HEK293 (cell line): ENCODE measurements around the gene MS4A10.

Experiments
- CTCF ChIA-PET: fragments of 350-600 bp; formaldehyde crosslinking; extraction: SDS; loops from one replicate; lab custom pipeline; 2021; ENCODE audit warnings: antibody characterized with exemption; lab: Yijun Ruan, JAX
- POLR2A ChIA-PET: fragments of 300-600 bp; formaldehyde crosslinking; extraction: SDS; loops from one replicate; lab custom pipeline; 2020; ENCODE audit warnings: antibody characterized with exemption, inconsistent platforms; lab: Yijun Ruan, JAX
- H3K27ac ChIP-seq: fragments of 200-500 bp; sonication (Bioruptor generic); 2 replicates; pipeline ENCODE4 v1.5.1; 2014; ENCODE audit warnings: low read depth, low read length, control low read depth, inconsistent platforms; ENCODE audit errors: extremely low read depth
- H3K36me3 ChIP-seq, 2 experiments: fragments of 200-500 bp in 1 of 2; sonication (Bioruptor generic) in 1 of 2; 1 replicate in 1 of 2; 2 replicates in 1 of 2; pipeline ENCODE4 v1.5.1; 2014 to 2017; ENCODE audit warnings: inconsistent platforms in 2 of 2, low read length in 2 of 2; ENCODE audit not compliant: control insufficient read depth in 2 of 2, insufficient read depth in 1 of 2
- H3K4me1 ChIP-seq: fragments of 200-500 bp; sonication (Bioruptor generic); 2 replicates; pipeline ENCODE4 v1.5.1; 2014; ENCODE audit warnings: mild to moderate bottlenecking, low read length, inconsistent platforms; ENCODE audit not compliant: control insufficient read depth, insufficient read depth
- H3K4me3 ChIP-seq: 2 replicates; pipeline ENCODE4 v1.5.1; 2011; ENCODE audit warnings: low read depth, mild to moderate bottlenecking, control low read depth, low read length, moderate library complexity
- H3K9me3 ChIP-seq: fragments of 200-500 bp; sonication (Bioruptor generic); 2 replicates; pipeline ENCODE4 v1.5.1; 2014; ENCODE audit warnings: low read depth, low read length, inconsistent platforms; ENCODE audit not compliant: control insufficient read depth, insufficient read depth
- BCL11A ChIP-seq: fragments of 450-650 bp; formaldehyde crosslinking; IDR thresholded peaks from 2 replicates; pipeline ENCODE4 v1.5.1; 2016; ENCODE audit warnings: low read depth, missing biosample characterization, missing genetic modification characterization
- HOXC10 ChIP-seq: sonication (generic); formaldehyde crosslinking; IDR thresholded peaks from 2 replicates; pipeline ENCODE4 v1.8.1; 2023; ENCODE audit warnings: mild to moderate bottlenecking, missing genetic modification reagents
- IKZF3 ChIP-seq: fragments of 450-650 bp; IDR thresholded peaks from 2 replicates; pipeline ENCODE4 v1.5.0; 2018; ENCODE audit warnings: missing biosample characterization, mild to moderate bottlenecking, missing genetic modification characterization, moderate library complexity
- KLF9 ChIP-seq: fragments of 450-650 bp; formaldehyde crosslinking; IDR thresholded peaks from 2 replicates; pipeline ENCODE4 v1.5.1; 2016; ENCODE audit warnings: missing biosample characterization, missing genetic modification characterization, low read depth
- MYNN ChIP-seq: fragments of 450-650 bp; formaldehyde crosslinking; IDR thresholded peaks from 2 replicates; pipeline ENCODE4 v1.5.1; 2016; ENCODE audit warnings: missing biosample characterization, missing genetic modification characterization, borderline replicate concordance
- PATZ1 ChIP-seq: fragments of 450-650 bp; formaldehyde crosslinking; IDR thresholded peaks from 2 replicates; pipeline ENCODE4 v1.5.1; 2016; ENCODE audit warnings: missing biosample characterization, missing genetic modification characterization
- REST ChIP-seq: fragments of 450-650 bp; formaldehyde crosslinking; IDR thresholded peaks from 2 replicates; pipeline ENCODE4 v1.5.1; 2016; ENCODE audit warnings: missing biosample characterization, missing genetic modification characterization
- ZBTB21 ChIP-seq: fragments of 450-650 bp; formaldehyde crosslinking; IDR thresholded peaks from 2 replicates; pipeline ENCODE4 v1.5.1; 2017; ENCODE audit warnings: missing biosample characterization, missing genetic modification characterization
- ZFHX2 ChIP-seq: fragments of 450-650 bp; formaldehyde crosslinking; conservative IDR thresholded peaks from 2 replicates; pipeline ENCODE4 v1.5.1; 2016; ENCODE audit warnings: missing biosample characterization, missing genetic modification characterization
- ZFP37 ChIP-seq: fragments of 450-650 bp; formaldehyde crosslinking; IDR thresholded peaks from 2 replicates; pipeline ENCODE4 v1.5.1; 2016; ENCODE audit warnings: missing biosample characterization, missing genetic modification characterization
- ZFP69B ChIP-seq: fragments of 450-650 bp; formaldehyde crosslinking; IDR thresholded peaks from 2 replicates; pipeline ENCODE4 v1.5.1; 2016; ENCODE audit warnings: missing biosample characterization, missing genetic modification characterization
- ZNF121 ChIP-seq: fragments of 450-650 bp; formaldehyde crosslinking; IDR thresholded peaks from 2 replicates; pipeline ENCODE4 v1.5.1; 2016; ENCODE audit warnings: missing biosample characterization, missing genetic modification characterization
- ZNF18 ChIP-seq: fragments of 450-650 bp; formaldehyde crosslinking; IDR thresholded peaks from 2 replicates; pipeline ENCODE4 v1.5.1; 2016; ENCODE audit warnings: missing biosample characterization, missing genetic modification characterization
- ZNF354C ChIP-seq: fragments of 450-650 bp; formaldehyde crosslinking; IDR thresholded peaks from 2 replicates; pipeline ENCODE4 v1.5.1; 2016; ENCODE audit warnings: missing biosample characterization, missing genetic modification characterization, low read depth, borderline replicate concordance
- ZNF391 ChIP-seq: fragments of 450-650 bp; formaldehyde crosslinking; IDR thresholded peaks from 2 replicates; pipeline ENCODE4 v1.5.1; 2016; ENCODE audit warnings: low read depth, missing biosample characterization, missing genetic modification characterization, borderline replicate concordance
- ZNF398 ChIP-seq: fragments of 450-650 bp; formaldehyde crosslinking; IDR thresholded peaks from 2 replicates; pipeline ENCODE4 v1.5.1; 2017; ENCODE audit warnings: missing biosample characterization, missing genetic modification characterization
- ZNF404 ChIP-seq: fragments of 450-650 bp; formaldehyde crosslinking; IDR thresholded peaks from 2 replicates; pipeline ENCODE4 v1.5.1; 2017; ENCODE audit warnings: missing biosample characterization, missing genetic modification characterization
- ZNF513 ChIP-seq: fragments of 450-650 bp; IDR thresholded peaks from 2 replicates; pipeline ENCODE4 v1.5.1; 2018; ENCODE audit warnings: missing biosample characterization, missing genetic modification characterization
- ZNF580 ChIP-seq: fragments of 450-650 bp; formaldehyde crosslinking; IDR thresholded peaks from 2 replicates; pipeline ENCODE4 v1.5.1; 2016; ENCODE audit warnings: missing biosample characterization, missing genetic modification characterization
- ZNF600 ChIP-seq: fragments of 450-650 bp; formaldehyde crosslinking; IDR thresholded peaks from 2 replicates; pipeline ENCODE4 v1.5.1; 2016; ENCODE audit warnings: missing biosample characterization, missing genetic modification characterization
- ZNF777 ChIP-seq: fragments of 450-650 bp; formaldehyde crosslinking; IDR thresholded peaks from 2 replicates; pipeline ENCODE4 v1.5.1; 2017; ENCODE audit warnings: missing biosample characterization, missing genetic modification characterization, borderline replicate concordance
- ZNF791 ChIP-seq: fragments of 450-650 bp; formaldehyde crosslinking; IDR thresholded peaks from 2 replicates; pipeline ENCODE4 v1.5.1; 2016; ENCODE audit warnings: missing biosample characterization, missing genetic modification characterization
- ZSCAN23 ChIP-seq: fragments of 450-650 bp; formaldehyde crosslinking; IDR thresholded peaks from 2 replicates; pipeline ENCODE4 v1.5.1; 2016; ENCODE audit warnings: missing biosample characterization, missing genetic modification characterization

MS4A10 gene

GRCh38 chr11:60797846-60798630, 12.9 kb downstream of the MS4A10 start:
- POLR2A ChIA-PET, result no interaction called here
- Histone ChIP-seq H3K36me3 (no peaks in the 10 kb centered on the region), H3K9me3 (no peaks in the 10 kb centered on the region), H3K4me1 (no peaks in the 10 kb centered on the region), H3K27ac (no peak overlapping the region), H3K4me3 (no peak overlapping the region)
- CTCF ChIA-PET, result no interaction called here
- TF ChIP-seq PATZ1 (tag by site-specific recombination) (no peak), ZNF791 (tag by site-specific recombination) (no peak), ZNF600 (no peak), ZNF391 (tag by site-specific recombination) (no peak), ZSCAN23 (tag by site-specific recombination) (no peak), ZNF18 (no peak), ZNF777 (tag by site-specific recombination) (no peak), ZBTB21 (tag by site-specific recombination) (no peak), ZNF121 (no peak), ZNF398 (tag by site-specific recombination) (no peak), BCL11A (tag by site-specific recombination) (no peak), IKZF3 (no peak), ZFHX2 (tag by site-specific recombination) (no peak), ZFP69B (tag by site-specific recombination) (no peak), ZFP37 (tag by site-specific recombination) (no peak), ZNF354C (tag by site-specific recombination) (no peak), ZNF580 (tag by site-specific recombination) (no peak)

- ChIA-PET CTCF (no interaction called here), POLR2A (no interaction called here)
- no peaks in the 10 kb centered on the region for H3K9me3 ChIP-seq
- H3K36me3 ChIP-seq, result no peaks in the 10 kb centered on the region
- no peak overlapping the region for H3K27ac ChIP-seq
- no peak overlapping the region for H3K4me3 ChIP-seq
- no peaks in the 10 kb centered on the region for H3K4me1 ChIP-seq
- no peak for TF ChIP-seq ZNF18
- no peak for TF ChIP-seq ZNF404 (tag by site-specific recombination)
- no peak for TF ChIP-seq HOXC10 (CRISPR knock-in tag)
- no peak for TF ChIP-seq MYNN (tag by site-specific recombination)
- TF ChIP-seq REST (tag by site-specific recombination), result no peak
- TF ChIP-seq KLF9, result no peak
- TF ChIP-seq ZNF513 (tag by site-specific recombination), result no peak
These were observed 13.5 kb downstream of the MS4A10 start for GRCh38 chr11:60798631-60799030.
